Choroid plexus epithelial cell (primary cell): ENCODE data around the gene GDF7.

ENCODE experiments used
- DNase-seq: peaks from one replicate; pipeline ENCODE4 v3.0.0-alpha.2; 2010; ENCODE audit warnings: low read depth
- H3K4me3 ChIP-seq: 2 replicates; pipeline ENCODE4 v1.5.1; 2011; ENCODE audit warnings: low read depth, mild to moderate bottlenecking, control low read depth, low read length, moderate library complexity
- TF ChIP-seq, protein P1 (sequence below): conservative IDR thresholded peaks from 2 replicates; pipeline ENCODE4 v1.5.1; 2011; ENCODE audit warnings: low read depth, mild to moderate bottlenecking, control low read depth, inconsistent platforms, low read length, moderate library complexity

Gene GDF7

GRCh38 chr2:20666005-20666303 is 990 bp upstream of the GDF7 start:
- TF ChIP-seq, protein P1, sequence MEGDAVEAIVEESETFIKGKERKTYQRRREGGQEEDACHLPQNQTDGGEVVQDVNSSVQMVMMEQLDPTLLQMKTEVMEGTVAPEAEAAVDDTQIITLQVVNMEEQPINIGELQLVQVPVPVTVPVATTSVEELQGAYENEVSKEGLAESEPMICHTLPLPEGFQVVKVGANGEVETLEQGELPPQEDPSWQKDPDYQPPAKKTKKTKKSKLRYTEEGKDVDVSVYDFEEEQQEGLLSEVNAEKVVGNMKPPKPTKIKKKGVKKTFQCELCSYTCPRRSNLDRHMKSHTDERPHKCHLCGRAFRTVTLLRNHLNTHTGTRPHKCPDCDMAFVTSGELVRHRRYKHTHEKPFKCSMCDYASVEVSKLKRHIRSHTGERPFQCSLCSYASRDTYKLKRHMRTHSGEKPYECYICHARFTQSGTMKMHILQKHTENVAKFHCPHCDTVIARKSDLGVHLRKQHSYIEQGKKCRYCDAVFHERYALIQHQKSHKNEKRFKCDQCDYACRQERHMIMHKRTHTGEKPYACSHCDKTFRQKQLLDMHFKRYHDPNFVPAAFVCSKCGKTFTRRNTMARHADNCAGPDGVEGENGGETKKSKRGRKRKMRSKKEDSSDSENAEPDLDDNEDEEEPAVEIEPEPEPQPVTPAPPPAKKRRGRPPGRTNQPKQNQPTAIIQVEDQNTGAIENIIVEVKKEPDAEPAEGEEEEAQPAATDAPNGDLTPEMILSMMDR = no peak
- DNase-seq = no peak
- peak overlapping the region; percentile 39 for H3K4me3 ChIP-seq

DNA sequence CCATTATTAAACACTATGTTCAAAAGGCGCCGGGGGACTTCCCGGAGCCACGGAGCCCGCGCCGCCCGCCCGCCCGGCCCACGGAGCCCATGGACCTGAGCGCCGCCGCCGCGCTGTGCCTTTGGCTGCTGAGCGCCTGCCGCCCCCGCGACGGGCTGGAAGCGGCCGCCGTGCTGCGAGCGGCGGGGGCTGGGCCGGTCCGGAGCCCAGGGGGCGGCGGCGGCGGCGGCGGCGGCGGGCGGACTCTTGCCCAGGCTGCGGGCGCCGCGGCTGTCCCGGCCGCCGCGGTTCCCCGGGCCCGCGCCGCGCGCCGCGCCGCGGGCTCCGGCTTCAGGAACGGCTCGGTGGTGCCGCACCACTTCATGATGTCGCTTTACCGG is 197 bp downstream of the GDF7 start:
- DNase-seq = no peak
- TF ChIP-seq, protein P1 = no peak
- peak overlapping the region; percentile 47 for H3K4me3 ChIP-seq

DNA sequence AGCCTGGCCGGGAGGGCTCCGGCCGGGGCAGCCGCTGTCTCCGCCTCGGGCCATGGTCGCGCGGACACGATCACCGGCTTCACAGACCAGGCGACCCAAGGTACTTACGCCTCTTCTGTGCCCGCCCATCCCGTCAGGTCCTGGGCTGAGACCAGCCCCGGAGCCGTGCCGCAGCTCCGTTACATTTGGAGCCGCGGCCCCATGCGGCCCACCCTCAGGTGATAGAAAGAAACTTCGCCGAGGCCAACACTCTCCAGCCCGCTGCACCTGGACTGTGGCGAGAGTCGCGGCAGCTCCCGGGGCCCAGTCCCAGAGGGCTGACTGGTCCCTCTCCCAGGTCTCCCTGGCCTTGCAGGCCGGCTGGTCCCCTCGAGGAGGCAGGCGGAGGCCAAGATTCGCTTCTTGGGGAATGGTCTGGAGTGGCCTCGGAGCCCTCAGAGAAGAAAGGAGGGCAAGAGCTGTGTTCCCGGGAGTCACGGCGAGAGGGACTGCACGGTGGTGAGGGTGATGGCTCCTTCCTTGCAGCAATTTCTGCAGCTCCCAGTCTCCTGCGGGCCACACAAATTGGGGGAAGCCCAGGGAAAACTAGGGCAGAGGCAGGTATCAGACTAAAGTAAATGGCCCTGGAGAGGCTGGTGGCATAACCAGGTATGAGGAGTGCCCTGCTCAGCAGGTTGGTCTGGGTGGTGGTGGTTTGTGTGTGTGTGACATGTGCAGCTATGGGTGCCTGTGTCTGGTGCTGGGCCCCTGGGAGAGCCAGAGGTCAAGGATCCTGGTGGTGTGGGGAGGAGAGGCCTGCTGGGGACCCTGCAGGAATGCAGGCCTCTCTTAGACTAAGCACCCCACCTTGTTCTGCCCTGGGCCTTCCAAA is 822 bp downstream of the GDF7 start:
- DNase-seq = no peak
- peak overlapping the region; percentile 47 for H3K4me3 ChIP-seq
- TF ChIP-seq, protein P1 = no peak

GRCh38 chr2:20668451-20668850 is 1.5 kb downstream of the GDF7 start:
- no peak for DNase-seq
- TF ChIP-seq, protein P1 = no peak
- H3K4me3 ChIP-seq = no peak overlapping the region

- no peak overlapping the region for H3K4me3 ChIP-seq
- DNase-seq = no peak
- TF ChIP-seq, protein P1 = no peak
These were observed 2.0 kb downstream of the GDF7 start for GRCh38 chr2:20668871-20669475.

- TF ChIP-seq, protein P1 = no peak
- DNase-seq = no peak
- H3K4me3 ChIP-seq = no peak overlapping the region
These were observed 2.8 kb downstream of the GDF7 start for GRCh38 chr2:20669562-20670314.
